Gastroesophageal sphincter (tissue), 3 donors: ENCODE measurements around the gene ERRFI1.

Experiments used
- CTCF ChIP-seq, 4 experiments: fragments of 200-600 bp in 2 of 4; fragments of 450-650 bp in 2 of 4; sonication (generic) in 1 of 4; IDR thresholded peaks; one replicate each; pipeline ENCODE4 v1.5.1; 2017 to 2019; ENCODE audit warnings: antibody characterized with exemption in 4 of 4, mild to moderate bottlenecking in 2 of 4, moderate library complexity in 2 of 4
- EP300 ChIP-seq: sonication (generic); formaldehyde crosslinking; IDR thresholded peaks from one replicate; pipeline ENCODE4 v1.6.1; 2017; ENCODE audit warnings: antibody characterized with exemption, mild to moderate bottlenecking
- POLR2A ChIP-seq, 2 donors: fragments of 450-650 bp; IDR thresholded peaks; one replicate each; pipeline ENCODE4 v1.6.1; 2017; ENCODE audit warnings: antibody characterized with exemption in 2 of 2, mild to moderate bottlenecking in 2 of 2, moderate library complexity in 1 of 2

DNA sequence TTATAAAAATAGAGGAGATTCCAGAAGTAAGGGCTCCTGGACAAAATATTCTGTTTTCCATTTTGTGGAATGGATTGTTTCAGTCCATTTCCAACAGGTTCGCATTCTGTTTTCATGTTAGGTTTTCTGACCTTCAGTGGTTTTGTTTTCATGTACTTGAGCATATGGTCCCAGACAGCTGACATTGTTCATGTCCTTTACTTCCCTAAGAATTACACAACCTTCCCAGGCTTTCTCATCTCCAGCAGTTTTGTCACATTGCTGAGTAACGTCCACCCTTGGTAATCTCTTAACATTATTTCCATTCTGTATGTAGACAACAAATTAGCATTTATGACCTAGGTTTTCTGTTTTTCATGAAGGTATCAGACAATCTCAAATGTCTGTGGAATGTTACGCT lies 21.0 kb upstream of the ERRFI1 start:
- TF ChIP-seq CTCF (IDR thresholded peaks at IDR 0.05), result no peak
- no peak for TF ChIP-seq POLR2A (IDR thresholded peaks at IDR 0.05)
- TF ChIP-seq EP300, result no peak
